Measurements from ENCODE around the gene FPGS.
"Not testable (repeated sequence)": the region's sequence is repeated elsewhere in the genome, so short reads cannot be mapped to it uniquely, and the experiment has no call there.

FPGS gene

GRCh38 chr9:127838375-127839078 is 35.8 kb downstream of the FPGS start:
- no peak for DNase-seq (ENCODE audit: low read depth in 2 of 2)

GRCh38 chr9:127841087-127841835 is 38.6 kb downstream of the FPGS start:
- no peak for DNase-seq (ENCODE audit: low read depth in 2 of 2)

GRCh38 chr9:127844821-127845359 is 42.2 kb downstream of the FPGS start:
- no peak for DNase-seq (ENCODE audit: low read depth in 2 of 2)

GRCh38 chr9:127845619-127846018 is 42.9 kb downstream of the FPGS start:
- not testable (repeated sequence) for DNase-seq (ENCODE audit: low read depth in 2 of 2)

GRCh38 chr9:127846443-127847177 is 43.9 kb downstream of the FPGS start:
- DNase-seq (ENCODE audit: low read depth in 2 of 2): no peak

GRCh38 chr9:127847178-127847510 is 44.5 kb downstream of the FPGS start:
- no peak for DNase-seq (ENCODE audit: low read depth in 2 of 2)

- DNase-seq (ENCODE audit: low read depth in 2 of 2): no peak
Measured at GRCh38 chr9:127847833-127848755, 45.4 kb downstream of the FPGS start.

GRCh38 chr9:127848756-127849504 is 46.2 kb downstream of the FPGS start:
- no peak for DNase-seq (ENCODE audit: low read depth in 2 of 2)

GRCh38 chr9:127850286-127850830 is 47.7 kb downstream of the FPGS start:
- no peak for DNase-seq (ENCODE audit: low read depth in 2 of 2)

GRCh38 chr9:127852829-127853228 is 50.1 kb downstream of the FPGS start:
- DNase-seq (ENCODE audit: low read depth in 2 of 2): no peak

GRCh38 chr9:127853312-127854183 is 50.9 kb downstream of the FPGS start:
- no peak for DNase-seq (ENCODE audit: low read depth in 2 of 2)

- no peak for DNase-seq (ENCODE audit: low read depth in 2 of 2)
Measured at GRCh38 chr9:127854184-127854806, 51.6 kb downstream of the FPGS start, which contains the start of gene ENG. TSS of gene ENG (minus strand) at chr9:127854658. CDS start at chr9:127854355, 303 bp downstream.

- DNase-seq (ENCODE audit: low read depth in 2 of 2): no peak
Measured at GRCh38 chr9:127854960-127855359, 52.3 kb downstream of the FPGS start.

GRCh38 chr9:127855522-127855921 is 52.8 kb downstream of the FPGS start:
- DNase-seq (ENCODE audit: low read depth in 2 of 2): no peak

- no peak for DNase-seq (ENCODE audit: low read depth in 2 of 2)
Measured at GRCh38 chr9:127856094-127856728, 53.5 kb downstream of the FPGS start.

GRCh38 chr9:127856729-127857116 is 54.0 kb downstream of the FPGS start:
- DNase-seq (ENCODE audit: low read depth in 2 of 2): no peak

- DNase-seq (ENCODE audit: low read depth in 2 of 2): no peak
Measured at GRCh38 chr9:127857278-127857677, 54.6 kb downstream of the FPGS start.

GRCh38 chr9:127858041-127858512 is 55.4 kb downstream of the FPGS start:
- DNase-seq (ENCODE audit: low read depth in 2 of 2): no peak

All from stimulated activated CD8-positive, alpha-beta memory T cell treated with anti-CD3 and anti-CD28 coated beads, Interleukin-7, amount 100 ng/mL, for 4 hours (primary cell).